Pancreas (tissue), 10 donors: Measurements from ENCODE around the gene ALDH1A1. TPM values are rescaled to one million over a fixed set of nuclear protein-coding genes. Genes with fewer than 3 reads are reported as not detected.

Source experiments
- ATAC-seq, 4 donors: fragments of 200-7000 bp; cut with Tn5 transposase; one replicate each; pipeline versions ENCODE4 v1.8.0 to v1.9.1; 2020; ENCODE audit warnings: mild to moderate bottlenecking in 4 of 4, moderate library complexity in 4 of 4
- DNase-seq, 6 donors: peaks; one replicate each; pipeline ENCODE4 v3.0.0-alpha.2; 2020
- FAIRE-seq: peaks from 2 replicates; lab custom pipeline; 2012; peaks lifted over from hg19 to GRCh38; lab: Jason Lieb, UNC
- H3K27ac ChIP-seq, 4 donors: fragments of 200-600 bp; sonication (generic); 1 replicate in 3 of 4; 2 replicates in 1 of 4; pipeline versions ENCODE4 v1.5.0 to v1.8.0; 2020
- H3K27me3 ChIP-seq, 4 donors: fragments of 200-600 bp; one replicate each; pipeline ENCODE4 v1.8.0; 2021
- H3K36me3 ChIP-seq, 3 donors: fragments of 200-600 bp; sonication (generic) in 1 of 3; one replicate each; pipeline versions ENCODE4 v1.5.0 to v1.8.0; 2020 to 2021
- H3K4me1 ChIP-seq, 3 donors: fragments of 200-600 bp; one replicate each; pipeline ENCODE4 v1.8.0; 2021
- H3K4me3 ChIP-seq, 4 donors: fragments of 200-600 bp; sonication (generic) in 2 of 4; one replicate each; pipeline versions ENCODE4 v1.5.0 to v1.8.0; 2020 to 2021
- H3K9me3 ChIP-seq, 4 donors: fragments of 200-600 bp; one replicate each; pipeline ENCODE4 v1.8.0; 2021
- CTCF ChIP-seq, 4 donors: fragments of 200-600 bp; sonication (generic) in 3 of 4; IDR thresholded peaks; one replicate each; pipeline versions ENCODE4 v1.5.0 to v1.8.0; 2021; ENCODE audit warnings: antibody characterized with exemption in 4 of 4
- WGBS, 2 donors: extraction: QIAGEN DNeasy Blood & Tissue Kit; methylation state at CpG; one replicate each; pipeline ENCODE4 v1.1.7; 2013; 5-methylcytosine and 5-hydroxymethylcytosine counted together
- intact Hi-C, 3 donors: fragments of 100-400 bp; cut with DNase I; formaldehyde crosslinking; loops; one replicate each; pipeline versions ENCODE4 v1.11.1 to v1.14.2; 2022
- polyA plus RNA-seq, 2 donors: library from polyadenylated mRNA; stranded (reverse); fragments of 200-250 nt; gene quantifications; one replicate each; pipeline ENCODE4 v1.2.3, GENCODE V29; 2013
- total RNA-seq, 6 donors: library from RNA; stranded (reverse); fragmentation: NEBNext Ultra II Directional in 4 of 6; extraction: Animal tissue kit (Norgen Biotek cat#: 25700) in 4 of 6; gene quantifications; one replicate each; pipeline versions ENCODE4 v1.2.1 to v1.2.4, GENCODE V29; 2021 to 2023
- donor health status: healthy with polysubstance abuse.
- donor health status: DM: no; HTN: no; CAD: no; lungs with moderate emphysema.
- donor health status: DM: no; HTN: no; CAD: no.
- donor health status: control.
- donor health status: control.
- donor health status: Bipolar disorder and iron deficiency.
- donor health status: DM: yes; HTN: yes; CAD: no.
- donor health status: DM: no; HTN: no; CAD: no.
- donor health status: DM: no; HTN: no; CAD: no.
- donor health status: DM: yes; HTN: yes; CAD: no.

Gene ALDH1A1
- total and polyA plus RNA-seq, 8 donors: 141 to 275 (median 176) TPM

GRCh38 chr9:72984226-72984947 lies 31.5 kb upstream of the ALDH1A1 start:
- peak overlapping the region in 2 of 4 donors; percentile 65 to 72 for H3K27ac ChIP-seq
- peaks cover 18 to 38% (median 35%) of the 10 kb centered on the region in 3 donors for H3K4me1 ChIP-seq
- FAIRE-seq (no peak), ATAC-seq (peak in 3 of 4 donors; percentile 22 to 36 (median 22)), DNase-seq (no peak)
- H3K9me3 ChIP-seq: no peaks in the 10 kb centered on the region
- no peaks in the 10 kb centered on the region for H3K36me3 ChIP-seq
- intact Hi-C loops: no loop called here
- no peak for TF ChIP-seq CTCF (IDR thresholded peaks at IDR 0.05)
- H3K27me3 ChIP-seq: no peaks in the 10 kb centered on the region
- H3K4me3 ChIP-seq: no peak overlapping the region
- 49 to 60% methylated on average over 2 of the region's 2 CpGs for WGBS, 2 donors

GRCh38 chr9:72983512-72984225 lies 30.8 kb upstream of the ALDH1A1 start:
- DNase-seq (peak in 2 of 6 donors; percentile 12 to 22), ATAC-seq (peak; percentile 80 to 85 (median 83)), FAIRE-seq (peak; percentile 75)
- Histone ChIP-seq H3K27ac (peak overlapping the region in 2 of 4 donors; percentile 65 to 72), H3K4me3 (no peak overlapping the region), H3K36me3 (no peaks in the 10 kb centered on the region), H3K27me3 (no peaks in the 10 kb centered on the region), H3K4me1 (peaks cover 19 to 45% (median 41%) of the 10 kb centered on the region in 3 donors), H3K9me3 (no peaks in the 10 kb centered on the region)
- 10% methylated on average over 5 of the region's 5 CpGs for WGBS, 2 donors
- no peak for TF ChIP-seq CTCF (IDR thresholded peaks at IDR 0.05)
- intact Hi-C loops: no loop called here

- ATAC-seq (peak; percentile 88 to 94 (median 90)), FAIRE-seq (no peak), DNase-seq (peak in 4 of 6 donors; percentile 30 to 69 (median 50))
- no peak for TF ChIP-seq CTCF (IDR thresholded peaks at IDR 0.05)
- Histone ChIP-seq H3K36me3 (no peaks in the 10 kb centered on the region), H3K4me3 (no peak overlapping the region), H3K9me3 (no peaks in the 10 kb centered on the region), H3K27ac (peak overlapping the region in 3 of 4 donors; percentile 4 to 72 (median 65)), H3K4me1 (peaks cover 25 to 46% (median 43%) of the 10 kb centered on the region in 3 donors), H3K27me3 (no peaks in the 10 kb centered on the region)
- intact Hi-C loops: no loop called here
These were observed 30.2 kb upstream of the ALDH1A1 start for GRCh38 chr9:72983056-72983455.

- WGBS, 2 donors: 62 to 66% methylated on average over 5 of the region's 5 CpGs
- Histone ChIP-seq H3K27ac (peak overlapping the region in 3 of 4 donors; percentile 4 to 72 (median 65)), H3K4me3 (no peak overlapping the region), H3K36me3 (no peaks in the 10 kb centered on the region), H3K4me1 (peaks cover 28 to 46% (median 45%) of the 10 kb centered on the region in 3 donors), H3K27me3 (no peaks in the 10 kb centered on the region), H3K9me3 (no peaks in the 10 kb centered on the region)
- TF ChIP-seq CTCF (IDR thresholded peaks at IDR 0.05): no peak
- DNase-seq (no peak), ATAC-seq (peak in 1 of 4 donors; percentile 24), FAIRE-seq (no peak)
- intact Hi-C loops: no loop called here
These were observed 29.4 kb upstream of the ALDH1A1 start for GRCh38 chr9:72982146-72982799.
